CD14-positive monocyte (primary cell): ENCODE data around the gene SPPL3. TPM values are rescaled to one million over a fixed set of nuclear protein-coding genes. Genes with fewer than 3 reads are reported as not detected.

ENCODE experiments used
- DNase-seq, 3 donors: peaks; one replicate each; pipeline ENCODE4 v3.0.0-alpha.2; 2011 to 2022
- H2AFZ ChIP-seq: 2 replicates; pipeline ENCODE4 v1.6.0; 2012; ENCODE audit warnings: mild to moderate bottlenecking, low read depth, low read length, inconsistent platforms; ENCODE audit not compliant: insufficient read depth, poor library complexity, severe bottlenecking
- H3K27ac ChIP-seq, 2 donors: 1 replicate in 1 of 2; 2 replicates in 1 of 2; pipeline ENCODE4 v1.5.1; 2012 to 2013; ENCODE audit warnings: low read length in 2 of 2, control low read depth in 1 of 2, inconsistent platforms in 1 of 2, low read depth in 1 of 2, mild to moderate bottlenecking in 1 of 2
- H3K27me3 ChIP-seq, 2 donors: one replicate each; pipeline versions ENCODE4 v1.6.0 to v1.6.1; 2011 to 2013; ENCODE audit warnings: low read length in 2 of 2; ENCODE audit not compliant: control insufficient read depth in 2 of 2, insufficient read depth in 2 of 2
- H3K36me3 ChIP-seq, 2 donors: replicated peaks in 1 of 2; 1 replicate in 1 of 2; 2 replicates in 1 of 2; pipeline versions ENCODE4 v1.5.1 to v1.6.1; 2012 to 2013; ENCODE audit warnings: low read length in 2 of 2, control low read depth in 1 of 2, inconsistent platforms in 1 of 2, mild to moderate bottlenecking in 1 of 2; ENCODE audit not compliant: insufficient read depth in 2 of 2, control insufficient read depth in 1 of 2
- H3K4me1 ChIP-seq, 2 donors: 1 replicate in 1 of 2; 2 replicates in 1 of 2; pipeline versions ENCODE4 v1.5.1 to v1.6.1; 2012 to 2013; ENCODE audit warnings: low read length in 2 of 2, control low read depth in 1 of 2, inconsistent platforms in 1 of 2, mild to moderate bottlenecking in 1 of 2, moderate library complexity in 1 of 2; ENCODE audit not compliant: insufficient read depth in 2 of 2, control insufficient read depth in 1 of 2
- H3K4me2 ChIP-seq: replicated peaks from 2 replicates; pipeline ENCODE3; 2012; ENCODE audit warnings: low read length, moderate library complexity, mild to moderate bottlenecking; ENCODE audit not compliant: poor library complexity, severe bottlenecking; ENCODE audit errors: extremely low read depth
- H3K4me3 ChIP-seq, 3 experiments: fragments of 200-600 bp in 1 of 3; sonication (generic) in 1 of 3; replicated peaks in 1 of 3; 1 replicate in 2 of 3; 2 replicates in 1 of 3; pipeline ENCODE4 v1.5.1; 2011 to 2013; ENCODE audit warnings: low read length in 3 of 3, mild to moderate bottlenecking in 3 of 3, control low read depth in 2 of 3, low read depth in 2 of 3, inconsistent platforms in 1 of 3, moderate library complexity in 1 of 3
- H3K79me2 ChIP-seq: 2 replicates; pipeline ENCODE4 v1.6.0; 2012; ENCODE audit warnings: mild to moderate bottlenecking, control low read depth, inconsistent platforms, low read length, moderate library complexity; ENCODE audit not compliant: insufficient read depth
- H3K9ac ChIP-seq: 2 replicates; pipeline ENCODE4 v1.6.0; 2017; ENCODE audit warnings: low read length, mild to moderate bottlenecking; ENCODE audit not compliant: insufficient read depth, poor library complexity, severe bottlenecking
- H3K9me3 ChIP-seq, 2 donors: replicated peaks in 1 of 2; 1 replicate in 1 of 2; 2 replicates in 1 of 2; pipeline versions ENCODE4 v1.5.1 to v1.6.1; 2012 to 2013; ENCODE audit warnings: low read length in 2 of 2, control low read depth in 1 of 2; ENCODE audit not compliant: control insufficient read depth in 1 of 2, insufficient read depth in 1 of 2
- H4K20me1 ChIP-seq: 2 replicates; pipeline ENCODE4 v1.6.0; 2012; ENCODE audit warnings: mild to moderate bottlenecking, low read length, control low read depth, moderate library complexity; ENCODE audit not compliant: insufficient read depth
- H3K27ac Mint-ChIP-seq, 7 donors: one replicate each; pipeline ENCODE4 v1.8.0; 2020; ENCODE audit warnings: mild to moderate bottlenecking in 7 of 7, mixed read lengths in 7 of 7, moderate library complexity in 6 of 7, inconsistent platforms in 2 of 7
- H3K27me3 Mint-ChIP-seq, 3 donors: one replicate each; pipeline ENCODE4 v1.8.0; 2021 to 2022; ENCODE audit warnings: low read depth in 3 of 3, mild to moderate bottlenecking in 3 of 3, mixed read lengths in 3 of 3, moderate library complexity in 3 of 3, inconsistent platforms in 1 of 3
- H3K36me3 Mint-ChIP-seq, 2 donors: one replicate each; pipeline ENCODE4 v1.8.0; 2020; ENCODE audit warnings: mixed read lengths in 2 of 2, inconsistent platforms in 1 of 2, mild to moderate bottlenecking in 1 of 2
- H3K4me1 Mint-ChIP-seq: one replicate; pipeline ENCODE4 v1.8.0; 2020; ENCODE audit warnings: mild to moderate bottlenecking, mixed read lengths
- H3K4me3 Mint-ChIP-seq, 2 donors: one replicate each; pipeline ENCODE4 v1.8.0; 2020; ENCODE audit warnings: mild to moderate bottlenecking in 2 of 2, mixed read lengths in 2 of 2, moderate library complexity in 1 of 2
- H3K9me3 Mint-ChIP-seq, 7 donors: one replicate each; pipeline ENCODE4 v1.8.0; 2020 to 2022; ENCODE audit warnings: mixed read lengths in 7 of 7, mild to moderate bottlenecking in 6 of 7, moderate library complexity in 6 of 7, inconsistent platforms in 2 of 7
- CTCF ChIP-seq: fragments of 200-600 bp; IDR thresholded peaks from one replicate; pipeline ENCODE4 v1.8.0; 2022; ENCODE audit warnings: antibody characterized with exemption, mild to moderate bottlenecking
- WGBS: methylation state at CpG from one replicate; pipeline ENCODE4 v1.1.5; 2013; ENCODE audit warnings: missing lambda C conversion rate; ENCODE audit not compliant: insufficient coverage; 5-methylcytosine and 5-hydroxymethylcytosine counted together
- intact Hi-C, 2 donors: fragments of 100-400 bp; cut with micrococcal nuclease; formaldehyde crosslinking; loops; one replicate each; pipeline versions ENCODE4 v1.15.0 to v1.15.1; 2023
- polyA plus RNA-seq, 3 donors: library from polyadenylated mRNA; depleted of rRNA in 1 of 3; unstranded in 2 of 3; stranded (reverse) in 1 of 3; fragments of 300-500 nt in 2 of 3; fragments of >200 nt in 1 of 3; fragmentation: Illumina TruSeq in 2 of 3; gene quantifications; 1 replicate in 2 of 3; 2 replicates in 1 of 3; pipeline ENCODE4 v1.2.3, GENCODE V29; 2012 to 2021

SPPL3 gene
- polyA plus RNA-seq, 3 donors, result 14.5 to 18.6 (median 18.5) TPM

DNA sequence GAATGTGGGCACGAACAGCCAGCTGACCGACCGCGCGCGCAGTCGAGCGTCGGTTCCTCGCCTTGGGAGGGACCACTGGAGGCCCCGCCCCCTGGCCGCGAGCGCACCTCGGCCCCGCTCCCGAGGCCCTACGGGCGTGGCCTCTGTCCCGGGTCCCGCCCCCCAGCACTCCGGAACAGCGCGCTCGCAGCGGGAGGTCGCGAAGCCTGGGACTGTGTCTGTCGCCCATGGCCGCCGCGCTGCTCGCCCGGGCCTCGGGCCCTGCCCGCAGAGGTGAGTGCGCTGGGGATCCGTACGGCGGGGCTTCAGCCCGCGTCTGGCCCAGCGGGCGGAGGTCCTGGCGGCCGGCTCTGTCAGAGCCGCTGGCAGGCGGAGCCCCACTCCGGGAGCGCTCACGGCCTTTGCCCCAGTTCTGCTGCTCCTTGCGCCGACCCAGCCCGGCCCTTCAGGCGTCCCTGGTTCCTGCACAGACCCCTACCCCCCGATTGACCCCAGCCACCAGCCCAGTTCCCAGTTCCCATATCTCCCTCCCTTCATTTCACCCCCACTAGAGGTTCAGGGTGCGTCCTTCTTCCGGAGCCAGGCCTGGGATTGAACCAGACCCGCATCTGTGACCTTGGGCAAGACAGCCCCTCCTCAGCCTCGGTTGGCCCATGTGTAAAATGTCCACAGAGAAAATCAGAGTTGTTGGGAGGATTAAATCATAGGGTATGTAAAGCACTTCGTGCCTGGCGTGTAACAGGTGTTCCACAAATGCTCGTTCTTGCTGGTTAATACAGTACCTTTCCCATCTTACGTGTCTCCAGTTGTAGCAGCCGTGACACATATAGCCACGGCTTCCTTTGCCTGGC, 178.3 kb downstream of the SPPL3 start, which contains the start of gene ACADS:
TSS of gene ACADS (plus strand) at position 168 of the 851 bp plus-strand sequence. CDS start at position 228, 60 bp downstream.
- H3K4me3 ChIP-seq, result peak within 1 kb of the TSS; percentile 45 to 88 (median 88)
- peaks cover 0 to 1% (median 1%) of the 10 kb centered on the region in 3 donors for H3K27me3 Mint-ChIP-seq
- H3K27ac ChIP-seq, result peak within 1 kb of the TSS in 1 of 2 donors; percentile 74
- H3K36me3 ChIP-seq, result peaks cover 24 to 52% of the 10 kb centered on the region in 2 donors
- H4K20me1 ChIP-seq, result no peaks in the 10 kb centered on the region
- intact Hi-C loops, result loop anchor here (5.0 kb wide), 1 partner anchor 39 kb away; the partner anchor contains the start of gene MLEC (in 2 of the 2)
- peak within 1 kb of the TSS; percentile 95 for H3K4me2 ChIP-seq
- H3K4me1 ChIP-seq, result peaks cover 16 to 22% of the 10 kb centered on the region in 2 donors
- H3K27ac Mint-ChIP-seq, result peak within 1 kb of the TSS; percentile 14 to 88 (median 76)
- no peak for TF ChIP-seq CTCF
- DNase-seq, result peak; percentile 74 to 84 (median 84)
- peaks cover 52 to 70% of the 10 kb centered on the region in 2 donors for H3K36me3 Mint-ChIP-seq
- H3K9me3 ChIP-seq, result no peaks in the 10 kb centered on the region
- no peaks in the 10 kb centered on the region for H3K27me3 ChIP-seq
- H3K9ac ChIP-seq, result peak within 1 kb of the TSS; percentile 82
- peaks cover 0 to 2% (median 0%) of the 10 kb centered on the region in 7 donors for H3K9me3 Mint-ChIP-seq
- H2AFZ ChIP-seq, result peak within 1 kb of the TSS; percentile 97
- peaks cover 36% of the 10 kb centered on the region for H3K4me1 Mint-ChIP-seq
- H3K79me2 ChIP-seq, result peaks cover 6% of the 10 kb centered on the region
- H3K4me3 Mint-ChIP-seq, result peak within 1 kb of the TSS; percentile 87 to 93
- 5% methylated on average over 65 of the region's 66 CpGs for WGBS

DNA sequence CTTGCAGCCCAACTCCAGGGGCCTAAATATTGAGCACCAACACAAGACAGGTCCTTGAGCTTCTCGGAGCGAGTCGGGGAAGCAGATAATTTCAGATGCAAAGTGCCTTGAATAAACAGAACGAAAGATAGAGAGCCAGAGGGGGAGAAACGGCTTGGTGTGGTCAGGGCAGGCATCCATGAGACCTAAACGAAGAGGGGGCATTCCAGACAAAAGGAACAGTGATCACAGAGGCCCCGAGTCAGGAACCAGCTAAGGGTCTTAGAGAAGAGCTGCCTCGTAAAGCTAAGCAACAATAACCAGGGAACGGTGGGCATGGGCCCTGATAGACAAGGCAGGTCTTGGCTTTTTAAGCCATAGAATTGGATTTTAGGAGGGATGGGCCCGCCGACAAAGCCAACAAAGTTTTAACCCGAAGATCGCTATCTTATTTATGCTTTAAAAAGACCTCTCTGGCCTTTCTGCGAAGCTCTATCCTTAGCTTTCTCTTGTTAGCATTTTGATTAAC, 179.0 kb downstream of the SPPL3 start:
- Histone ChIP-seq H3K27ac (no peak overlapping the region), H3K9ac (peak overlapping the region; percentile 82)
- peaks cover 0 to 1% (median 1%) of the 10 kb centered on the region in 3 donors for H3K27me3 Mint-ChIP-seq

More for the DNA sequence above, 179.0 kb downstream of the SPPL3 start:
- Histone ChIP-seq H4K20me1 (no peaks in the 10 kb centered on the region), H3K4me2 (peak overlapping the region; percentile 95), H3K27me3 (no peaks in the 10 kb centered on the region), H3K4me3 (peak overlapping the region; percentile 15 to 88 (median 88)), H3K79me2 (peaks cover 6% of the 10 kb centered on the region), H2AFZ (peak overlapping the region; percentile 97), H3K9me3 (no peaks in the 10 kb centered on the region), H3K36me3 (peaks cover 17 to 47% of the 10 kb centered on the region in 2 donors), H3K4me1 (peaks cover 22 to 29% of the 10 kb centered on the region in 2 donors)
- Mint-ChIP-seq H3K4me1 (peaks cover 42% of the 10 kb centered on the region), H3K36me3 (peaks cover 51 to 68% of the 10 kb centered on the region in 2 donors), H3K9me3 (peaks cover 0 to 2% (median 0%) of the 10 kb centered on the region in 7 donors), H3K27ac (peak overlapping the region in 5 of 7 donors; percentile 6 to 81 (median 57)), H3K4me3 (peak overlapping the region; percentile 87 to 93)
- no peak for TF ChIP-seq CTCF
- intact Hi-C loops, result loop anchor here (5.0 kb wide), 1 partner anchor 38 kb away; the partner anchor contains the start of gene MLEC (in 2 of the 2)
- no peak for DNase-seq
- WGBS, result 42% methylated on average over 12 of the region's 14 CpGs
